DMS153 treated with DMSO at 0.1 percent for 48 hours (cell line): Measurements from ENCODE around the gene SLC35A1.

Source experiments
- DNase-seq: peaks from one replicate; lab custom pipeline; 2025; ENCODE audit not compliant: unreplicated experiment; lab: John Stamatoyannopoulos, UW

The SLC35A1 gene

GRCh38 chr6:87522686-87523085 is 49.9 kb downstream of the SLC35A1 start:
- no peak for DNase-seq

- DNase-seq = no peak
Measured at GRCh38 chr6:87529221-87529620, 56.4 kb downstream of the SLC35A1 start.

GRCh38 chr6:87534377-87535047 is 61.7 kb downstream of the SLC35A1 start:
- DNase-seq = no peak

- DNase-seq = no peak
Measured at GRCh38 chr6:87538510-87539260, 65.9 kb downstream of the SLC35A1 start.

- no peak for DNase-seq
Measured at GRCh38 chr6:87539554-87539953, 66.8 kb downstream of the SLC35A1 start.

GRCh38 chr6:87540539-87540938 is 67.8 kb downstream of the SLC35A1 start:
- no peak for DNase-seq

GRCh38 chr6:87541041-87541440 is 68.3 kb downstream of the SLC35A1 start:
- no peak for DNase-seq

GRCh38 chr6:87541744-87542143 is 69.0 kb downstream of the SLC35A1 start:
- DNase-seq = no peak

GRCh38 chr6:87543696-87544473 is 71.1 kb downstream of the SLC35A1 start:
- DNase-seq = no peak

- no peak for DNase-seq
Measured at GRCh38 chr6:87544474-87544735, 71.6 kb downstream of the SLC35A1 start.

GRCh38 chr6:87551799-87552198 is 79.0 kb downstream of the SLC35A1 start:
- no peak for DNase-seq

- DNase-seq = no peak
Measured at GRCh38 chr6:87553159-87553765, 80.5 kb downstream of the SLC35A1 start.

- no peak for DNase-seq
Measured at GRCh38 chr6:87555506-87555905, 82.7 kb downstream of the SLC35A1 start.

GRCh38 chr6:87558446-87558845 is 85.7 kb downstream of the SLC35A1 start:
- DNase-seq = no peak

GRCh38 chr6:87561017-87561416 is 88.2 kb downstream of the SLC35A1 start:
- no peak for DNase-seq
